ENCODE measurements around the gene LRRC56. TPM values are rescaled to one million over a fixed set of nuclear protein-coding genes. Genes with fewer than 3 reads are reported as not detected.

The LRRC56 gene
- polyA plus RNA-seq, 1 donor (not counting 4 experiments of a cell fraction or from before 2014, with no cell fraction given) = 0.28 TPM

DNA sequence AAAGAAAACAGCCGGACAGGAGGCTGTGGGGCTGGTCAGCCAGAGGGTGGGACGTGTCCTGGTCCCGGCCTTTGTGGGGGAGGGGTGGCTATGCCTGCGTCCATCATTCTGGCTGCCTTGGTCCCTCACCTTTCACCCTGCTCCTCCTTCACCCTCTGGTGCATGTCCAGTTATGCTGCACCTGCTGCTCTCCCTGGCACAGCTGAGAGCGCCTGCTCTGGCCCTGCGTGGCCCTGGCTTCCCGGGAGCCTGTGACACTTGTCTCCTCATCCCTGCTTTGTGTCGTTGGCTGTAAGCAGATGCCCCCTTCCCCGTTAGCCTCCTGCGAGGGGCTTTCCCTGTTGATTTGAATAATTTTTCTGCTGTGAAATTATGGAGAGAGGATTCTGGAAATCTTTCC, 55.6 kb downstream of the LRRC56 start:
- Histone ChIP-seq H3K9me1 (ENCODE audit: control insufficient read depth, extremely low read depth, insufficient read depth, low read length) (no peaks in the 10 kb centered on the region), H3K4me1 (ENCODE audit: control insufficient read depth, extremely low read depth, insufficient read depth, low read length) (no peaks in the 10 kb centered on the region), H3K79me2 (ENCODE audit: control insufficient read depth, insufficient read depth, low read length) (peaks cover 53% of the 10 kb centered on the region), H3K4me2 (ENCODE audit: control insufficient read depth, extremely low read depth, insufficient read depth, low read depth, low read length) (no peak overlapping the region), H3K36me3 (ENCODE audit: control insufficient read depth in 2 of 2, extremely low read depth in 1 of 2, insufficient read depth in 2 of 2, low read length in 2 of 2) (peaks cover 47 to 53% of the 10 kb centered on the region in 2 experiments), H2AFZ (ENCODE audit: control insufficient read depth, low read length) (no peak overlapping the region), H3K4me3 (ENCODE audit: control insufficient read depth in 2 of 3, extremely low read depth in 1 of 3, insufficient read depth in 2 of 3, low read depth in 1 of 3, low read length in 3 of 3) (no peak overlapping the region), H3K27me3 (ENCODE audit: control insufficient read depth, extremely low read depth, insufficient read depth, low read length) (no peaks in the 10 kb centered on the region), H3K9me3 (ENCODE audit: control insufficient read depth, low read depth, low read length) (no peaks in the 10 kb centered on the region), H3K27ac (ENCODE audit: control insufficient read depth, insufficient read depth, low read length) (no peak overlapping the region), H4K20me1 (ENCODE audit: control insufficient read depth, extremely low read depth, insufficient read depth, low read length) (no peaks in the 10 kb centered on the region), H3K9ac (ENCODE audit: control insufficient read depth, extremely low read depth, insufficient read depth, low read length) (no peak overlapping the region)
- no peak for TF ChIP-seq EZH2 (IDR thresholded peaks at IDR 0.05; ENCODE audit: low read length)
- TF ChIP-seq, protein P1, sequence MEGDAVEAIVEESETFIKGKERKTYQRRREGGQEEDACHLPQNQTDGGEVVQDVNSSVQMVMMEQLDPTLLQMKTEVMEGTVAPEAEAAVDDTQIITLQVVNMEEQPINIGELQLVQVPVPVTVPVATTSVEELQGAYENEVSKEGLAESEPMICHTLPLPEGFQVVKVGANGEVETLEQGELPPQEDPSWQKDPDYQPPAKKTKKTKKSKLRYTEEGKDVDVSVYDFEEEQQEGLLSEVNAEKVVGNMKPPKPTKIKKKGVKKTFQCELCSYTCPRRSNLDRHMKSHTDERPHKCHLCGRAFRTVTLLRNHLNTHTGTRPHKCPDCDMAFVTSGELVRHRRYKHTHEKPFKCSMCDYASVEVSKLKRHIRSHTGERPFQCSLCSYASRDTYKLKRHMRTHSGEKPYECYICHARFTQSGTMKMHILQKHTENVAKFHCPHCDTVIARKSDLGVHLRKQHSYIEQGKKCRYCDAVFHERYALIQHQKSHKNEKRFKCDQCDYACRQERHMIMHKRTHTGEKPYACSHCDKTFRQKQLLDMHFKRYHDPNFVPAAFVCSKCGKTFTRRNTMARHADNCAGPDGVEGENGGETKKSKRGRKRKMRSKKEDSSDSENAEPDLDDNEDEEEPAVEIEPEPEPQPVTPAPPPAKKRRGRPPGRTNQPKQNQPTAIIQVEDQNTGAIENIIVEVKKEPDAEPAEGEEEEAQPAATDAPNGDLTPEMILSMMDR (optimal IDR thresholded peaks at IDR 0.05 in 1 of 3, IDR thresholded peaks at IDR 0.05 in 1 of 3, conservative IDR thresholded peaks at IDR 0.05 in 1 of 3; ENCODE audit: extremely low read depth in 1 of 3, insufficient read depth in 2 of 3, low read length in 3 of 3) = no peak
- no peak for DNase-seq (ENCODE audit: low read depth, low spot score)
- no peak for FAIRE-seq
- dilution Hi-C loops (cut with MboI; ENCODE audit: extremely low pct_ligation_motif_present, low sequenced_read_pairs) = no loop called here

- dilution Hi-C loops (cut with MboI; ENCODE audit: extremely low pct_ligation_motif_present, low sequenced_read_pairs) = no loop called here
- H3K9me3 ChIP-seq (ENCODE audit: control insufficient read depth, low read depth, low read length) = no peaks in the 10 kb centered on the region
- H3K4me2 ChIP-seq (ENCODE audit: control insufficient read depth, extremely low read depth, insufficient read depth, low read depth, low read length) = no peak overlapping the region
- FAIRE-seq (no peak), DNase-seq (ENCODE audit: low read depth, low spot score) (no peak)
- peaks cover 46 to 54% of the 10 kb centered on the region in 2 experiments for H3K36me3 ChIP-seq (ENCODE audit: control insufficient read depth in 2 of 2, extremely low read depth in 1 of 2, insufficient read depth in 2 of 2, low read length in 2 of 2)
- H3K27ac ChIP-seq (ENCODE audit: control insufficient read depth, insufficient read depth, low read length) = no peak overlapping the region
- H4K20me1 ChIP-seq (ENCODE audit: control insufficient read depth, extremely low read depth, insufficient read depth, low read length) = no peaks in the 10 kb centered on the region
- no peak for TF ChIP-seq EZH2 (IDR thresholded peaks at IDR 0.05; ENCODE audit: low read length)
- TF ChIP-seq, protein P1 (optimal IDR thresholded peaks at IDR 0.05 in 1 of 3, IDR thresholded peaks at IDR 0.05 in 1 of 3, conservative IDR thresholded peaks at IDR 0.05 in 1 of 3; ENCODE audit: extremely low read depth in 1 of 3, insufficient read depth in 2 of 3, low read length in 3 of 3) = no peak
- H3K79me2 ChIP-seq (ENCODE audit: control insufficient read depth, insufficient read depth, low read length) = peaks cover 52% of the 10 kb centered on the region
- no peak overlapping the region for H3K4me3 ChIP-seq (ENCODE audit: control insufficient read depth in 2 of 3, extremely low read depth in 1 of 3, insufficient read depth in 2 of 3, low read depth in 1 of 3, low read length in 3 of 3)
- no peaks in the 10 kb centered on the region for H3K4me1 ChIP-seq (ENCODE audit: control insufficient read depth, extremely low read depth, insufficient read depth, low read length)
- no peaks in the 10 kb centered on the region for H3K9me1 ChIP-seq (ENCODE audit: control insufficient read depth, extremely low read depth, insufficient read depth, low read length)
- no peak overlapping the region for H3K9ac ChIP-seq (ENCODE audit: control insufficient read depth, extremely low read depth, insufficient read depth, low read length)
- H3K27me3 ChIP-seq (ENCODE audit: control insufficient read depth, extremely low read depth, insufficient read depth, low read length) = no peaks in the 10 kb centered on the region
- H2AFZ ChIP-seq (ENCODE audit: control insufficient read depth, low read length) = no peak overlapping the region
Measured at GRCh38 chr11:593347-593746, 56.0 kb downstream of the LRRC56 start.
